GM23338 (cell line): ENCODE measurements around the gene KRT6A.

Source experiments
- CREB1 ChIP-seq: fragments of 250-450 bp; sonication (Bioruptor Pico); IDR thresholded peaks from 2 replicates; pipeline ENCODE4 v1.5.0; 2020; ENCODE audit warnings: low read depth, mild to moderate bottlenecking, moderate library complexity
- EZH2 ChIP-seq: fragments of 200-600 bp; sonication (generic); IDR thresholded peaks from one replicate; pipeline ENCODE4 v1.8.0; 2017; ENCODE audit warnings: antibody characterized with exemption, mild to moderate bottlenecking, low read depth; ENCODE audit not compliant: unreplicated experiment
- EZH2phosphoT487 ChIP-seq: fragments of 200-600 bp; sonication (generic); IDR thresholded peaks from one replicate; pipeline ENCODE4 v1.8.1; 2018; ENCODE audit warnings: antibody characterized with exemption; ENCODE audit not compliant: unreplicated experiment
- POLR2AphosphoS5 ChIP-seq: IDR thresholded peaks from 2 replicates; pipeline ENCODE4 v1.6.1; 2016; ENCODE audit warnings: antibody characterized with exemption, low read depth
- TF ChIP-seq, protein P1 (sequence below), 2 experiments: fragments of 200-600 bp in 1 of 2; sonication (generic) in 1 of 2; conservative IDR thresholded peaks; 2 replicates each; pipeline versions ENCODE4 v1.5.1 to v1.6.1; 2016 to 2017; ENCODE audit warnings: antibody characterized with exemption in 2 of 2, low read depth in 2 of 2, mild to moderate bottlenecking in 2 of 2, moderate library complexity in 1 of 2
- TF ChIP-seq, protein P2 (sequence below): IDR thresholded peaks from one replicate; pipeline ENCODE4 v1.6.1; 2018; ENCODE audit warnings: antibody characterized with exemption; ENCODE audit not compliant: unreplicated experiment

DNA sequence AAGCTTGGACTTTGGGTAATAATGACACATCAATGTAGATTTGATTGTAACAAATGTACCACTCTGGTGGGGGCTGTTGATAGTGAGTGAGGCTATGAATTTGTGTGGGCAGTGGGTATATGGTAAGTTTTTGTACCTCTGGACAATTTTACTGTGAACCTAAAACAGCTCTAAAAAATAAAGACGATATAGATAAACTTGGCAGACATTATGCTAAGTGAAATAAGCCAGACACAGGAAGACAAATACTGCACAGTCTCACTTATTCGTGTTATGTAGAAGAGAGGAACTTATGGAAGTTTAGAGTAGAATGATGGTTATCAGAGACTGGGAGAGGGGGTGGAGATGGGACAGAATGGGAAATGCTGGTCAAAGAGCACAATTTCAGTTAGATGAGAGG, 28.2 kb downstream of the KRT6A start:
- no peak for TF ChIP-seq EZH2phosphoT487
- TF ChIP-seq, protein P1, sequence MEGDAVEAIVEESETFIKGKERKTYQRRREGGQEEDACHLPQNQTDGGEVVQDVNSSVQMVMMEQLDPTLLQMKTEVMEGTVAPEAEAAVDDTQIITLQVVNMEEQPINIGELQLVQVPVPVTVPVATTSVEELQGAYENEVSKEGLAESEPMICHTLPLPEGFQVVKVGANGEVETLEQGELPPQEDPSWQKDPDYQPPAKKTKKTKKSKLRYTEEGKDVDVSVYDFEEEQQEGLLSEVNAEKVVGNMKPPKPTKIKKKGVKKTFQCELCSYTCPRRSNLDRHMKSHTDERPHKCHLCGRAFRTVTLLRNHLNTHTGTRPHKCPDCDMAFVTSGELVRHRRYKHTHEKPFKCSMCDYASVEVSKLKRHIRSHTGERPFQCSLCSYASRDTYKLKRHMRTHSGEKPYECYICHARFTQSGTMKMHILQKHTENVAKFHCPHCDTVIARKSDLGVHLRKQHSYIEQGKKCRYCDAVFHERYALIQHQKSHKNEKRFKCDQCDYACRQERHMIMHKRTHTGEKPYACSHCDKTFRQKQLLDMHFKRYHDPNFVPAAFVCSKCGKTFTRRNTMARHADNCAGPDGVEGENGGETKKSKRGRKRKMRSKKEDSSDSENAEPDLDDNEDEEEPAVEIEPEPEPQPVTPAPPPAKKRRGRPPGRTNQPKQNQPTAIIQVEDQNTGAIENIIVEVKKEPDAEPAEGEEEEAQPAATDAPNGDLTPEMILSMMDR (conservative IDR thresholded peaks at IDR 0.05; ENCODE audit: low read depth in 2 of 2) = no peak
- TF ChIP-seq, protein P2, sequence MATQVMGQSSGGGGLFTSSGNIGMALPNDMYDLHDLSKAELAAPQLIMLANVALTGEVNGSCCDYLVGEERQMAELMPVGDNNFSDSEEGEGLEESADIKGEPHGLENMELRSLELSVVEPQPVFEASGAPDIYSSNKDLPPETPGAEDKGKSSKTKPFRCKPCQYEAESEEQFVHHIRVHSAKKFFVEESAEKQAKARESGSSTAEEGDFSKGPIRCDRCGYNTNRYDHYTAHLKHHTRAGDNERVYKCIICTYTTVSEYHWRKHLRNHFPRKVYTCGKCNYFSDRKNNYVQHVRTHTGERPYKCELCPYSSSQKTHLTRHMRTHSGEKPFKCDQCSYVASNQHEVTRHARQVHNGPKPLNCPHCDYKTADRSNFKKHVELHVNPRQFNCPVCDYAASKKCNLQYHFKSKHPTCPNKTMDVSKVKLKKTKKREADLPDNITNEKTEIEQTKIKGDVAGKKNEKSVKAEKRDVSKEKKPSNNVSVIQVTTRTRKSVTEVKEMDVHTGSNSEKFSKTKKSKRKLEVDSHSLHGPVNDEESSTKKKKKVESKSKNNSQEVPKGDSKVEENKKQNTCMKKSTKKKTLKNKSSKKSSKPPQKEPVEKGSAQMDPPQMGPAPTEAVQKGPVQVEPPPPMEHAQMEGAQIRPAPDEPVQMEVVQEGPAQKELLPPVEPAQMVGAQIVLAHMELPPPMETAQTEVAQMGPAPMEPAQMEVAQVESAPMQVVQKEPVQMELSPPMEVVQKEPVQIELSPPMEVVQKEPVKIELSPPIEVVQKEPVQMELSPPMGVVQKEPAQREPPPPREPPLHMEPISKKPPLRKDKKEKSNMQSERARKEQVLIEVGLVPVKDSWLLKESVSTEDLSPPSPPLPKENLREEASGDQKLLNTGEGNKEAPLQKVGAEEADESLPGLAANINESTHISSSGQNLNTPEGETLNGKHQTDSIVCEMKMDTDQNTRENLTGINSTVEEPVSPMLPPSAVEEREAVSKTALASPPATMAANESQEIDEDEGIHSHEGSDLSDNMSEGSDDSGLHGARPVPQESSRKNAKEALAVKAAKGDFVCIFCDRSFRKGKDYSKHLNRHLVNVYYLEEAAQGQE = no peak
- TF ChIP-seq EZH2 = no peak
- no peak for TF ChIP-seq CREB1
- no peak for TF ChIP-seq POLR2AphosphoS5
